Gastrocnemius medialis (tissue), 4 donors: ENCODE results near the gene SPAG6.

Experiments used
- CTCF ChIP-seq, 5 experiments: fragments of 450-650 bp in 3 of 5; fragments of 200-600 bp in 2 of 5; sonication (generic) in 2 of 5; IDR thresholded peaks in 4 of 5; conservative IDR thresholded peaks in 1 of 5; 1 replicate in 4 of 5; 2 replicates in 1 of 5; pipeline ENCODE4 v1.5.1; 2016 to 2019; ENCODE audit warnings: antibody characterized with exemption in 5 of 5, mild to moderate bottlenecking in 3 of 5, moderate library complexity in 3 of 5
- POLR2A ChIP-seq, 2 donors: fragments of 450-650 bp; IDR thresholded peaks; one replicate each; pipeline ENCODE4 v1.6.1; 2017; ENCODE audit warnings: antibody characterized with exemption in 2 of 2, mild to moderate bottlenecking in 2 of 2, moderate library complexity in 2 of 2

GRCh38 chr10:22346096-22346661, 883 bp downstream of the SPAG6 start:
- TF ChIP-seq CTCF (IDR thresholded peaks at IDR 0.05 in 4 of 5, conservative IDR thresholded peaks at IDR 0.05 in 1 of 5) = no peak
- no peak for TF ChIP-seq POLR2A (IDR thresholded peaks at IDR 0.05)
